Stimulated activated CD8-positive, alpha-beta memory T cell treated with anti-CD3 and anti-CD28 coated beads, Interleukin-7, amount 100 ng/mL, for 1 hour (primary cell): ENCODE measurements around the gene CCT4.
"Not testable (repeated sequence)": the region's sequence is repeated elsewhere in the genome, so short reads cannot be mapped to it uniquely, and the experiment has no call there.

ENCODE experiments used
- DNase-seq, 2 donors: peaks; one replicate each; pipeline ENCODE4 v3.0.0-alpha.2; 2020; ENCODE audit warnings: low read depth in 2 of 2

CCT4 gene, protein sequence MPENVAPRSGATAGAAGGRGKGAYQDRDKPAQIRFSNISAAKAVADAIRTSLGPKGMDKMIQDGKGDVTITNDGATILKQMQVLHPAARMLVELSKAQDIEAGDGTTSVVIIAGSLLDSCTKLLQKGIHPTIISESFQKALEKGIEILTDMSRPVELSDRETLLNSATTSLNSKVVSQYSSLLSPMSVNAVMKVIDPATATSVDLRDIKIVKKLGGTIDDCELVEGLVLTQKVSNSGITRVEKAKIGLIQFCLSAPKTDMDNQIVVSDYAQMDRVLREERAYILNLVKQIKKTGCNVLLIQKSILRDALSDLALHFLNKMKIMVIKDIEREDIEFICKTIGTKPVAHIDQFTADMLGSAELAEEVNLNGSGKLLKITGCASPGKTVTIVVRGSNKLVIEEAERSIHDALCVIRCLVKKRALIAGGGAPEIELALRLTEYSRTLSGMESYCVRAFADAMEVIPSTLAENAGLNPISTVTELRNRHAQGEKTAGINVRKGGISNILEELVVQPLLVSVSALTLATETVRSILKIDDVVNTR

DNA sequence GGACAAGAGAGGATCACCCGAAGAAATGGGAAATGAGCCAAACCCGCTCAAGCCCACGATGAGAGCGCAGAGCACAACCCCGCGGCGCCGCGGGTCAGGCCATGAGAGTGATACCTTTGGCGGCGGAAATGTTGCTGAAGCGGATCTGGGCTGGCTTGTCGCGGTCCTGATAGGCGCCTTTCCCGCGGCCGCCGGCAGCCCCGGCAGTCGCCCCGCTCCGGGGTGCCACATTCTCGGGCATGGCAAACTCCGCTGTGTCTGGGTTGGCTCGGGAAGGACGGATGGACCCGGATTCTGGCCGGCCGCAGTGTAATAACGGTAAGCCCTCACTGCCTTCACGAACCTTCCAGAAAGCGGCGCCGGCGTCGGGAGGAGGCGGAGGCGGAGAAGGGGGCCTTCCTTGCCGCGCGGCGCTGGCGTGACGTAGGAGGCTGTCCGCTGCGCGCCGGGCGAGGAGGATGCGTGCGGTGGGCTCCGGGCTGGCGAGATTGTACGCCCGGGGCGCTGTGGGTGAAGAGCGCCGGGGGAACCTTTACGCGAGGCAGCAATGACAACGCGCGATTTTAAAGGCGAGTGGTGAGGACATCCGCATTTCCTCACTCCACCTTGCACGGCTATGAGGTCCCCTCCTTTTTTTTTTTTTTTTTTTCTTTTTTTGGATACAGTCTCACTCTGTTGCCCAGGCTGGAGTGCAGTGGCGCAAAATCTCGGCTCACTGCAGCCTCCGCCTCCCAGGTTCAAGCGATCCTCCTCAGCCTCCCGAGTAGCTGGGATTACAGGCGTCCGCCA is at the start of gene CCT4:
Gene CCT4, minus strand, starts transcription at position 390 of the 789 bp plus-strand sequence. Its CDS starts 149 bp downstream, at position 241.
- DNase-seq, result peak; percentile 85 to 90

DNA sequence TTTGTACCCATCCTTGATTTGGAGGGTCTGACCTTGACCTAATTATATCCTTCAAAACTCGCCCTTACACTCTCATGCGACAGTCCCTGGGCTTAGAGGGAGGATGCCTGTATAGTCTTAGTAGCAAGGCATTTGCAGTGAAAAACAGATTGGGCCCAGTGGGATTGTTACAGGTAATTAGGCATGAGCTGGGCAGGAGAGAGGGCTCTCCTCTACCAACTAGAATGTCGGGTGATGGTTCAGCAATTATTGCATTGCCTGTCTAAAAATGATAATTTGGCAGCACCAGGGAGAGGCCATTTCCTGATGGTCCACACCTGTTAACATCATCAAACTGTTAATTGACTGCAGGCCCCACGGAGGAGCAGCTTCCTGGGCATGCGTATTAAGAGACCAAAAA is 49.4 kb upstream of the CCT4 start:
- no peak for DNase-seq

DNA sequence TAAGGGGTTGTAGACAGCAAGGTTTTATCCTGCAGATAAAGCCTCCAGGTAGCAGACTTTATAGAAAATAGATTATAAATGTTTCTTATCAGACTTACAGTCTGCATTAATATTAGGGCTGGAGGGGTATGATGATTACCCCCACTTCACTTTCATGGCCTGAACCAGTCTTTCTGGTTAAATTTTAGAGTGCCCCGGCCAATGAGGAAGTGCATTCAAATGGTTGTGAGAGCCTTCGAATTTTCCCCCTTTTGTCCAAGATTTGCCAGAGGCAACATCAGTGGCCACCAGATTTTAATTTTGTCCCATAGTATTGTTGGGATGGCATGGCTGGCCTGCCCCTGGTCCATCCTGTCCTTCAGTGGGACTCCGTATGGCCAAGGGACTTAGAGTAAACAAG is 48.6 kb upstream of the CCT4 start:
- no peak for DNase-seq

DNA sequence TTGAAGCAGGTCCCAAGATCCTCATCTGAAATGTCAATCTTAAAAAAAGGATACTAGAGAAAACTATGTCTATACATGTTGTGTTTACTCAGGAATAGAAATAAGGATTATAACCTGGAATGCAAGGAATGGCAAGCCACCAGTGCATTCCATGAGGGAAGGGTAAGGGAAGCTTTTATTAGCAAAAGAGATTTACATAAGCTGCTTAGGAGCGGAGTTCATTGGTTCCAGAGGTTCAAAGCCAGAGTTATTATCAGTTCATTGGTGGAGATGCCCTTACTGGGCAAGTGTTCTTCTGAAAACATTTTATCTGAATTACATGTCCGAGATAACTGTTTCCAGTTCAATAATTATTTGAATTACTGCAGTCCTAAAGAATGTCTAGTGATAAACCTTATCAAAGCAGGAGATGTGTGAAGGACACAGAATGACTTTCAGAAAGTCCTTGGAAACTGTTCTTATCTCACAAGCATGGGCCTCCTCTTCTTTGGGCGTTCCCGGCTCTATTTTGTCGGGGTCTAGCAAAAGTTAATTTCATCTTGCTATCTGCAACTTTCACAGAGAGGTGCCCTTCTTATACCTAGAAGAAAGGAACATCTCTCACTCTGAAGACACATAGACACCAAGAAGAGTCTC is 40.5 kb upstream of the CCT4 start:
- DNase-seq, result no peak

DNA sequence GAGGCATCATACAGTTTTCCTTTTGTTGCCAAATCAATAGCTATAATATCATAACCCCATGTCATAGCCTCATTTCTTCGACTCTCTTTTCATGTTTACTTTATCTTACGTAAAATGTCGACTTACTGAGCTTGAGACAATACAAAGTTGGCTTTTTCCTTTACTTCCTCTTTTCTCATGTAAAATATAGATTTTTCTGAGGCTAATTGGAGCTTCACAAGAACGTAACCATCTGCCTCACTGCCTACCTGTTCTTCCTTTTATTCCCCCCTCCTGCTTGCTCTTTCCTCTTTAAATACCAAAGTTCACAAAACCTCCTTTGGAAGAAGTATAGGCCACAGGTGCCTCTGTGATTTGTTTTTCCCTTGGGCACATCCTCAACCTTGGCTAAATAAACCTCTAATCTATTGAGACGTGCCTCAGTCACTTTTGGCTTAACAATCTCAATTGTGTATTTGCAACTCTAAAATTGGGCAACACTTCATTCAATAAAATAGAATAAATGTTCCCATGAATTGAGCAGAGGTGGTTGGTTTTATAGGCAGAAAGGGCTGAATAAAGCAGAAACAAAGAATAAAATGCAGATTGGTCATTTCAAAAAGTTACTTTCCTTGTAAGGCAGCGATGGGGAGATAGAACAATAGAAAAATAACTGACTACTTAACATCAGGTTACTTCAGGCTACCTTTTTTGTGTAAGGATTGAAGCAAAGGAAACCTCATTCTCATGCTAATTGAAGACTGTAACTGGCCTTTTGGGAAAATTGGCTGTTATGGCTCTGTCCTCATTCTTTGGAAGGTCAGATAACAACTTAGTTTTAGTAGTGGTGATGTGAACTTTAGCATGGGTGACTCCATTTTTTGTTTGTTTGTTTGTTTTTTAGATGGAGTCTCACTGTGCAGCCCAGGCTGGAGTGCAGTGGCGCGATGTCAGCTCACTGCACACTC is 38.3 kb upstream of the CCT4 start:
- no peak for DNase-seq

DNA sequence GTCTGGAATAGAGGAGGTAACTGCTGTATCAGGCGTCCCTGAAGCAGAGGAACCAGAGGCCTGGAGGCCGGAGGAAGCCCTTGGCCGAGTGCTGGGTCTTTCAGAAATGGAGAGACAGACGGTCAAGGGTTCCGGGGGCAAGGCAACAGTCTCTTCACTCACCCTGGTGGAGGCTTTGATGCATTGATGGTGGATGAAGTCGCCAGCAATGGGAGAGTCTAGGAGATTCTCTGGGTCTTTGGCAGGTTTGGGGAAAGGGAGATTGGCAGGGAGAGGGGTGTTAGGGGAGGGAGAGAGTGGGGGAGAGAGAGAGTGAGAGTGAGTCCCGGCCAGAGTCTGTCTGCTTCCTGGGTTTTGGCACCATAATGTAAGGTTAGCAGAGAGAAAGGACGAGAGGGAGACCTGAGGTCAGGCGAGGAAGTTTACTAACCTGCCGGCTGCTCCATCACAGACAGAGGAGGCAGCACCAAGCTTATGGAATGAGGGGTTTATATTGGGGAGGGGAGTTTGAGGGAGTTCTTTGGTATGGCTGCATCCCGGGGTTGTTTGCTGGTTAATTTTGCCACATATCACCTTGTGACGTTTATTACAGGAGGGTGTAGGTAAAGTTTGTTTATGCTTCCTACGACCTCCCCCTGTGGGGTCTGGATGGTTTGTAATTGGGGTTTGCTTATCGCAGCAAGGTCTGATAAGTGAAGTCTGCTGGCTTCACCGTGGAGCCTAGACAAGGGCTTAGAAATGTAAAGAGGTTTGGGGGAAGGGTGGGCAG is 36.6 kb upstream of the CCT4 start:
- DNase-seq, result no peak

DNA sequence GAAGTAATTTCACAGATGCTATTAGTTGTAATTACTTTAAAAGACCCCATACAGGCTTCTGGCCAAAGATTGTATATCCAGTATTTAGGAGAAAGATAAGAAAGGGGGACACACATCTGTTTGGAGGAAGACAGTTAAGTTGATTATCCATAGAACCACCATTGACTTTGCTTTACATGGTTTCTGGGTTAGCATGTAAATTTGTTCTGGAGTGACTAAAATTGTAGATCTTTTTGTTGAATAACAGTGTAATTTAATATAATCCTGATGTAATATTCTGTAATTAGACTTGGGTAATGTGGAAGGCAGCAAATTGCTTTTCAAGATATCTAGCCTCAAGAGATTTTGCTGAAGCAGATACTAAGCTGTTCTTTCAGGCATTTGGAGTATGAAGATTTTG is 34.3 kb upstream of the CCT4 start:
- DNase-seq, result no peak

DNA sequence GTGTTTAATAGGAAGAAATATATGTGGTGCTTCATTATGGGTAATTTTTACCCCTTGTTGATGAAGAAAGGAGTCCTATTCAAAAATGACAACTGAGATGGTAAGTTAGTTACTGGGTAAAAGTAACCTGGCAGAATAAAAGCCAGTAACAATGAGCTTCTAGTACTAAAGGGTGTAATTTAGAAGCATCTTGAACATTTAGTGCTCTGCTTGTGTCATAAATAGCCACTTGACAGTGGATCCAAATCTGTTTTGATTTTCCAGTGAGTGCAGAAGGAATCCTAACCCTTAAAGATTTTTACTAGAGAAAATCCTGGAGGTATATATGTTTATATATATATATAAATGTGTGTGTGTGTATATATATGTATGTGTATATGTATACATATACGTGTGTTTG is 32.1 kb upstream of the CCT4 start:
- DNase-seq, result no peak

DNA sequence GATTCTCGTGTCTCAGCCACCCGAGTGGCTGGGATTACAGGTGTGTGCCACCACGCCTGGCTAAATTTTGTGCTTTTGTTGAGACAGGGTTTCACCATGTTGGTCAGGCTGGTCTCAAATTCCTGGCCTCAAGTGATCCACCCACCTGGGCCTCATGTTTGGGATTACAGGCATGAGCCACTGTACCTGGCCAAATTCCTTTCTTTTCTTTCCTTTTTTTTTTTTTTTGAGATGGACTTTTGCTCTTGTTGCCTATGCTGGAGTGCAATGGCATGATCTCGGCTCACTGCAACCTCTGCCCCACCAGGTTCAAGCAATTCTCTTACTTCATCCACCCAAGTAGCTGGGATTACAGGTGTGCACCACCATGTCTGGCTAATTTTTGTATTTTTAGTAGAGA is 26.3 kb upstream of the CCT4 start:
- DNase-seq, result not testable (repeated sequence)

DNA sequence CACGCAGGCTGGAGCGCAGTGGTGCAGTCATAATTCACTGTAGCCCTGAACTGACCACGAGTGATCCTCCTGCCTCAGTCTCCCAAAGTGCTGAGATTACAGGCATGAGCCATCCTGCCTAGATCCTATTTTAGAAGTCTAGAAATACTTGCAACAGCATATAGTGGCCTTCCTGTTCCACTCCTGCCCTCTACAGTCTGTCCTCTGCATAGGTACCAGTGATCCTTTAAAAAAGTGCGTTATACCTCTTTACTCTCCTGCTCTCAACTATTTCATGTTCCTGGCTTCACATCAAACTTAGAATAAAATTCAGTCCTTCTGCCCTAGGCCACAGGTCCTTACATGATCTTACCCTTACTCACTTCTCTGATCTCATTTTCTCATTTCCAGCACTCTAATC is 23.1 kb upstream of the CCT4 start:
- DNase-seq, result no peak

DNA sequence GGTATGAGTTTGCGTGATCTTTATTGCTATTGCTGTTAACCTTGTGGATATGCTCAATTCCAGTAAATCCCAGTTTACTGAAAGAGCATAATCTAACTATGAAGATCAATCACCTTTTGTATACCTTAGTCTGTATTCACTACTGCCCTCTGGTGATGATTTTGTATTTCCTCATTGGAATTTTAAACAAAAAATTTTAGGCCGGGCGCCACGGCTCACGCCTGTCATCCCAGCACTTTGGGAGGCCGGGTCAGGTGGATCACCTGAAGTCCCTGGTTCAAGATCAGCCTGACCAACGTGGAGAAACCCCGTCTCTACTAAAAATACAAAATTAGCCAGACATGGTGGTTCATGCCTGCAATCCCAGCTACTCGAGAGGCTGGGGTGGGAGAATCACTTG is 22.1 kb upstream of the CCT4 start:
- no peak for DNase-seq

DNA sequence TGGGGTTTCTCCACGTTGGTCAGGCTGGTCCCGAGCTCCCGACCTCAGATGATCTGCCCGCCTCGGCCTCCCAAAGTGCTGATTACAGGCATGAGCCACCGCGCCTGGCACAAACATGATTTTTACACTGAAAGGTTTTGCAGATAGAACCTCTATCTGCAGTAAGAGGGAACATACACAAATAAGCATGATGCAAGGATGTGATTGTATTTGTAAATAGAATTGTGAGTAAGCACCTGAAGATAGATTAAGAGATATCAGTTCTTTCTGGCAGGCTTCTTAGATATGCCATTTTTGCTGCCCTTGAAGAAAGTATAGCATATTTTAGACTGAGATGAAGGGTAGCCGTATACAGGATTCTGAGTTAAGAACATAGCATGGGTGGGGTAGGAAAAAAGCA is 20.7 kb upstream of the CCT4 start:
- DNase-seq, result no peak

DNA sequence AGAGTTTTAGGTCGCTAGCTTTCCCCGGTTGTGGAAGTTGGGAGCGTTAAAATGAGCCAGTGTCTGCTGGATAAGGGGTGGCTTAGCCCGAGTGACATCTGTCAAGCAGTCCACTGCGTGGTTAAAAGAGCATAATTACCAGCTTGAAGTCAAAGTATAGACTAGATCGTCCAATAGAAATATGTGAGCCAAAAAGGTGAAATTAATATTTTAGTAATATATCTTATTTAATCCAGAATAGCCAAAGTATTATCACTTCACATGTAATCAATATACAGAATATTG is 17.7 kb upstream of the CCT4 start:
- DNase-seq, result no peak

DNA sequence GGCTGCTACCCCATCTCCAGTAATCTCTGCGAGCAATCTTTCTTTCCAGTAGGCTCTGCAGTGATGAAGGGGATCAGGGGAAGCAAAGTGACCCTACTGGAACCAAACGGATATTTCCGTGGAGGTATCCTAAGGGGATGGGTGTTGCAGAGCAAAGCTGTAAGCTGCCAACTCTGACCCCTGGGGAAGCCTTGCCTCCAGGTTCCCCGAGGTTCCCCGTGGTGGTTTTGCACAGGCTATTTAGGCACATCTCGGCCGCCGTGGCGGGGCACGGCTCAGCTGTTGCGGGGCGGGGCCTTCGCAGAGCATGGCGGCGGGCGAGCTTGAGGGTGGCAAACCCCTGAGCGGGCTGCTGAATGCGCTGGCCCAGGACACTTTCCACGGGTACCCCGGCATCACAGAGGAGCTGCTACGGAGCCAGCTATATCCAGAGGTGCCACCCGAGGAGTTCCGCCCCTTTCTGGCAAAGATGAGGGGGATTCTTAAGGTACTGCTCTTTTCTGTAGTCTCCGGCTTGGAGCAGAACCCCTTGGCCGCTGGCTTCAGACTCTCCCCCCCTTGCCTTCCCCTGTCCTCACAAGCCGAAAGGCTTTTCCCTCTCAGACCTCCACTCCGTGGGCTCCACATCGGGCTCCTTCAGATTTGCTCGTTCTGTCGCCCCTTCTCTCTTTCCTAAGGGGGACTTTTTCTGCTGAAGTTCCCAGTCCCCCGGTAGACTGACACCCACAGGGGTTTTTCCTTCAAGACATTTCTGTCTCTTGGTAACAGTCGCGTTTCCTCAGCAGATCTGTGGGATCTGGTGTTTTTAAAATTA is 17.1 kb upstream of the CCT4 start, which contains the start of gene COMMD1:
Gene COMMD1, plus strand, starts transcription at position 303 of the 814 bp plus-strand sequence. Its CDS starts 5 bp downstream, at position 308.
- DNase-seq, result peak; percentile 59 to 62

DNA sequence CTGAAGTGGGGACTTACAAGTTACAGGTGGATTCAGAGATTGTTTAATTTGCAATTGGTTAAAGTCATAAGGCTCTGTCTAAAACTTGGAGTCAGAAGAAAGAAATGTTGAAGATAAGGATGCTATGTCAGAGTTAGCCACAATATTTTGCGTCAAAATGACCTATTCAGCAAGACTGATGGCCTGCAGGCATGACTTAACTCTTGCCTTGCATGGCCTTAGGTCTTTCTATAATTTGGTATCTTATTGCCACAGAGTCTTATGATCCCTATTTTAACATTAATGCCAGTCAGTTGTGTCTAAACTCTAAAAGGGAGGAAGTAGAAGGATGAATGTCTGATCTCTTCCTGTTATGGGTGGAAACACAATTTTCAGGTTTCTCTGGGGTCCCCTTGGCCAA is 11.8 kb upstream of the CCT4 start:
- no peak for DNase-seq

DNA sequence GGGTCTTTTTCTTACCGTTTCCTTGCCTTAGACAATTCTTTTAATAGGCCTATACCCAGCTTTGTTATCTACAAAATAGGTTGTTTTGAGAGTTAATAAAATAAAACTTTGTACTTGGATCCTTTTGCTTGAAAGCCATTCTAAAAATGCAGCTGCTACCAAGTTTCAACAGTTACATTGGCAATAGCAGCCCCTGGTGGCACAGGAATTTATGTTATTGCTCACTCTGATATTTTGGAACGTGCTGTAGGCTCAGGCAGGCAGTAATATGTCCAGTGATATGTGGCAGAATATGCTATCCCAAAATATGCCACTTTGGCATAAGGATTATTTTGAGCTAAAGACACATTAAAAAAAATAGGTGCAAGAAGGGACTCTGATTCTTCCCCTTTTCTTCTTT is 10.4 kb upstream of the CCT4 start:
- no peak for DNase-seq

DNA sequence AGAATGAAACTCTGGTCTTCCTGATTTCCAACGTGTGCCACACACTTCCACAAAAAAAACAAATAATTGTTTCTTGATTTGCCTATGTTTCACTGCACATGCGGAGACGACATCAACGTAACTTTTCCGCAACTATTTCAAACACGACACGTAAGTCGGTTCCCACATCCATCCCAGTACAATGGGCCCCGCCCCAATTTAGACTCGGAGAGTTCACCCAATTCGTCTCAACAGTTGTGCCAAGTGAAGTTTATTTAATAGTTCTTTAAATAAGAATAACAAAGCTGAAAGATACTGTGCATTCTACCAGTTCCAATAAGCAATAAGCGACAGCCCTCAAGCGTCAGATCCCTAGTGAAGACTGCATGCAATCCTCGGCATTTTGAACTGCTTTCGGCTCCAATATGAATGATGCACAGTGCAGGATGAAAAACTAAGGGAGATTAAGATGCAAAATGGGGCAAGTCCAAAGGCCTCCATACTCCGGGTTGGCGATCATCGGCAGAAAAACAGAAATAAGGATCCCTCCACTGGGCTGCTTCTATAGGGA is 664 bp downstream of the CCT4 start:
- no peak for DNase-seq

DNA sequence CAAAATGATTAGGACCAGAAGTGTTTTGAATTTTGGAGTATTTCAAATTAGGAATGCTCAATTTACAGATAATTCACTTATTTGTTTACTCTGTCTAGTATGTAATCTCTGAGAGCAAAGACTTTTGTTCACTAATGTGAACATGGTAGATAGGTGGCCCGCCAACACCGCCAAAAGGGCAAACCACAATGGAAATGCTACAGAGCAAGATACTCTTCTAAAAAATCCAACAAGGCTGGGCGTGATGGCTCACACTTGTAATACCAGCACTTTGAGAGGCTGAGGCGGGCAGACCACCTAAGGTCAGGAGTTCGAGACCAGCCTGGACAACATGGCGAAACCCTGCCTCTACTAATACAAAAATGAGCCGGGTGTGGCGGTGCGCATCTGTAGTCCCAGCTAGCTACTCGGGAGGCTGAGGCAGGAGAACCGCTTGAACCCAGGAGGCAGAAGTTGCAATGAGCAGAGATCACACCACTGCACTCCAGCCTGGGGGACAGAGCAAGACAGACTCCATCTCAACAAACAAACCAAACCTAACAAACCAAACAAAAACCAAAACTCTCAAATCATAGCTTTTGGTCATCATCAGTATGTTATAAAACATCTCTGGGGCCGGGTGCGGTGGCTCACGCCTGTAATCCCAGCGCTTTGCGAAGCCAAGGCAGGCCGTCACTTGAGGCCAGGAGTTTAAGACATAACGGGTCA is 2.4 kb downstream of the CCT4 start:
- no peak for DNase-seq

DNA sequence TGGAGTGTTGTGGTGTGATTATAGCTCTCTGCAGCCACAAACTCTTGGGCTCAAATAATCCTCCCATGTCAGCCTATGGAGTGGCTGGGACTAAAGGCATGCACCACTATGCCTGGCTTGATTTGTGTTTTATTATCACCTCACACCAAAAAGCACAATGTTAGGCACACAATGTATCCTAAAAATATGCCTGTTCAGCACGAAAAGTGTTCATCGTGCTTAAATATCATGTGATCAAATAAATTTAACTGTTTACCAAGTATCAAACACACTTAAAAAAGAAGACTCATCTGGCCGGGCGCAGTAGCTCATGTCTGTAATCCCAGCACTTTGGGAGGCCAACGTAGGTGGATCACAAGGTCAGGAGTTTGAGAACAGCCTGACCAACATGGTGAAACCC is 5.6 kb downstream of the CCT4 start:
- DNase-seq, result no peak
